Fibroblast of lung (primary cell): Measurements from ENCODE around the gene IL25.

ENCODE experiments used
- CTCF ChIP-seq, 2 donors: IDR thresholded peaks in 1 of 2; conservative IDR thresholded peaks in 1 of 2; 1 replicate in 1 of 2; 2 replicates in 1 of 2; pipeline ENCODE4 v1.5.1; 2011 to 2012; ENCODE audit warnings: low read length in 2 of 2, control low read depth in 1 of 2, inconsistent platforms in 1 of 2, low read depth in 1 of 2, mild to moderate bottlenecking in 1 of 2
- EZH2 ChIP-seq: IDR thresholded peaks from 2 replicates; pipeline ENCODE4 v1.5.1; 2012; ENCODE audit warnings: low read length, control low read depth, mild to moderate bottlenecking; ENCODE audit errors: missing control alignments

- TF ChIP-seq CTCF (conservative IDR thresholded peaks at IDR 0.05 in 1 of 2, IDR thresholded peaks at IDR 0.05 in 1 of 2; ENCODE audit: low read depth in 1 of 2, low read length in 2 of 2) (no peak), EZH2 (no peak)
Observed at GRCh38 chr14:23375527-23376251, 3.1 kb downstream of the IL25 start.
